Measurements from ENCODE around the gene SETD1A. TPM values are rescaled to one million over a fixed set of nuclear protein-coding genes. Genes with fewer than 3 reads are reported as not detected.

The SETD1A gene
- total RNA-seq, 1 donor from 2014 or later, result 17.8 TPM

DNA sequence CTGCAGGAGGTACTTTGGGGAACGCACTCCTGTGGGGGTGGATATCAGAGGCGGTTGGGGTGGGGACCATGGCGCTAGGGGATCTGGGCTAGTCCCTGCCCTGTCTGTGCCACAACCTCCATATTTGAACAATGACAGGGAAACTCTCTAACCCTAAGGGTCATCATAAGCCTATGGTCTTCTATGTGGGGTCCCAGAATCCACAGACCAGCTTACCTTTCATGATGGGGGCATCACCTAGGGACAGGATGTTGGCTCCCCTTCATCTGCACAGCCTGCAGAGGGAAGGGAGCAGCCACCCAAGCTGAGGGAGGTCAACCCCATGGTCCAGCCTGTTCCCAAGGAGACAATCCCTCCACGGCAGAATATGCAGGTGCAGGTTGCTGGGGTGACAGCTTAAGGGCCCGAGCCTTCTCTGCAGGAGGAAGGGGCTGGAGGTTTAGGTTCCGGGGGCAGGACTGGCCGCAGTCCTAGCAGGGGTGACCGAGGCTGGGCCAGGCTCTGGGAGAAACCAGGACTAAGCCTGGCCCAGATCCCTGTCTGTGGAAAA, 7.0 kb upstream of the SETD1A start:
- intact Hi-C loops (cut with DNase I), result no loop called here
- DNase-seq (ENCODE audit: low spot score) (no peak), ATAC-seq (no peak)

DNA sequence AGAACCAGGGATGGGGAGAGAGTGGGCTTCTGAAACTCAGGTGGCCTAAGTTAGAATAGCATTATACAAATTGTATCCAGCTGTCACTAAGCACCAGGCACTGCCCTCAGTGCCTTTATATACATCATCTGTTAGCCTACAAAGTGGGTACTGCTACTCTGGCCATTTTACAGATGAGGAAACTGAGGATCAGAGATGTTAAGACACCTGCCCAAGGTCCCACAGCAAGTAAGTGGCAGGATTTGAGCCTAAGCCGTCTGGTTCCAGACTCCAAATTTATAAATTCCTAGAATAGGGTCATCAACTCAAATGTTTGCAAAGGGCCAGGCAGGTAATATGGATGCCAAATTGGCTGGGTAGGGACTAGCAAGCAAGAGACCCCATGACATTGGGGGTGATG, 6.4 kb upstream of the SETD1A start:
- ATAC-seq (no peak), DNase-seq (ENCODE audit: low spot score) (no peak)
- intact Hi-C loops (cut with DNase I), result no loop called here

DNA sequence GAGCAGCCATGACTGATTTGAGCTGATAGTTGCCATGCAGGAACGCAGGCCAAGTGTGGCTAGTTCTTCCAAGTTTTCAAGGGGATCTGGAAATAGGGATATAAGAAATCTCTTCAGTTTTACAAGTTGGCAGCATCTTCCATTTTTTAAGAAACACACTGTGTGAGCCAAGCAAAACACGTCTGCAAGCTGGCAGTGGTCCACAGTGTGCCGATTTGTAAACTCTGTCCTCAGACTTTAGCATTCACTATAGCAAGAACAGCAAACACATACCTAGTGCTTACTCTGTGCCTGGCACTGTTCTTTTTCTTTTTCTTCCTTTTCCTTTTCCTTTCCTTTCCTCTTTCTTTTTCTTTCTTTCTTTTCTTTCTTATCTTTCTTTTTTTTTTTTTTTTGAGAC, 5.8 kb upstream of the SETD1A start:
- intact Hi-C loops (cut with DNase I), result no loop called here
- peak; percentile 88 for DNase-seq (ENCODE audit: low spot score)
- ATAC-seq, result peak; percentile 2

DNA sequence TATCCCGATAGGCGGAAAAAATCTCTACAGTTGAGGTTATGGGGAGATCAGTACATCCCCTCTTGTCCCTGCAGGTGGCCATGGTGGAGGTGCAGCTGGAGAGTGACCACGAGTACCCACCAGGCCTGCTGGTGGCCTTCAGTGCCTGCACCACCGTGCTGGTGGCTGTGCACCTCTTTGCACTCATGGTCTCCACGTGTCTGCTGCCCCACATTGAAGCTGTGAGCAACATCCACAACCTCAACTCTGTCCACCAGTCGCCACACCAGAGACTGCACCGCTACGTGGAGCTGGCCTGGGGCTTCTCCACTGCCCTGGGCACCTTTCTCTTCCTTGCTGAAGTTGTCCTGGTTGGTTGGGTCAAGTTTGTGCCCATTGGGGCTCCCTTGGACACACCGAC, 4.4 kb upstream of the SETD1A start:
- intact Hi-C loops (cut with DNase I), result no loop called here

DNA sequence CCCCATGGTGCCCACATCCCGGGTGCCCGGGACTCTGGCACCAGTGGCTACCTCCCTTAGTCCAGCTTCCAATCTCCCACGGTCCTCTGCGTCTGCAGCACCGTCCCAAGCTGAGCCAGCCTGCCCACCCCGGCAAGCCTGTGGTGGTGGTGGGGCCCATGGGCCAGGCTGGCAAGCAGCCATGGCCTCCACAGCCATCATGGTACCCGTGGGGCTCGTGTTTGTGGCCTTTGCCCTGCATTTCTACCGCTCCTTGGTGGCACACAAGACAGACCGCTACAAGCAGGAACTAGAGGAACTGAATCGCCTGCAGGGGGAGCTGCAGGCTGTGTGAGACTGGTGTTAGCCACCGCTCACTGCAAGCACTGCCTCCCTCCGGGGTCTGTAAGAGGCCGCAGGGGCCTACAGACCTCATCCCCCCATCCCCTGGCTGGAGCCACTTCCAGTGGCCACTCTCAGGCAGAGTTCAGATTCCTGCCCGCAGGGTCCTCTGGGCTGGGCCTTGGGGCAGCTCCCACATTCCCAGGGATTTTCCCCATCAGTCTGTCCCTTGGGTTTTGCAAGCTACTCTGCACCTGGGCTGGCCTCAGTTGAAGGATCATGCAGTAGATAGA, 3.9 kb upstream of the SETD1A start:
- no peak for DNase-seq (ENCODE audit: low spot score)
- ATAC-seq, result no peak
- intact Hi-C loops (cut with DNase I), result no loop called here

More for the DNA sequence above, 4.4 kb upstream of the SETD1A start:
- no peak for ATAC-seq
- DNase-seq (ENCODE audit: low spot score), result no peak

DNA sequence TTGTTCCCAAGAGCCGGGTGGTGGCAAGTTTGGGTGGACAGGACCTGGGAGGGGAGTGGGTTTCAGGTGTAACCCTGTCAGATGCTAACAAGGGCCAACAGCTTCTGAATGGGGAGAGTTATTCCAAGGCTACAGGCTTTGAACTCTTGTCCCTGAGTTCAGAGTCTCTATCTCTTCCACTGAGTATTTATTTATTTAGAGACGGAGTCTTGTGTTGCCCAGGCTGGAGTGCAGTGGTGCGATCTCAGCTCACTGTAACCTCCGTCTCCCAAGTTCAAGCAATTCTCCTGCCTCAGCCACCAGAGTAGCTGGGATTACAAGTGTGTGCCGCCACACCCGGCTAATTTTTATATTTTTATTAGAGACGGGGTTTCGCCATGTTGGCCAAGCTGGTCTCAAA, 2.6 kb upstream of the SETD1A start:
- intact Hi-C loops (cut with DNase I), result no loop called here
- ATAC-seq (no peak), DNase-seq (ENCODE audit: low spot score) (no peak)

DNA sequence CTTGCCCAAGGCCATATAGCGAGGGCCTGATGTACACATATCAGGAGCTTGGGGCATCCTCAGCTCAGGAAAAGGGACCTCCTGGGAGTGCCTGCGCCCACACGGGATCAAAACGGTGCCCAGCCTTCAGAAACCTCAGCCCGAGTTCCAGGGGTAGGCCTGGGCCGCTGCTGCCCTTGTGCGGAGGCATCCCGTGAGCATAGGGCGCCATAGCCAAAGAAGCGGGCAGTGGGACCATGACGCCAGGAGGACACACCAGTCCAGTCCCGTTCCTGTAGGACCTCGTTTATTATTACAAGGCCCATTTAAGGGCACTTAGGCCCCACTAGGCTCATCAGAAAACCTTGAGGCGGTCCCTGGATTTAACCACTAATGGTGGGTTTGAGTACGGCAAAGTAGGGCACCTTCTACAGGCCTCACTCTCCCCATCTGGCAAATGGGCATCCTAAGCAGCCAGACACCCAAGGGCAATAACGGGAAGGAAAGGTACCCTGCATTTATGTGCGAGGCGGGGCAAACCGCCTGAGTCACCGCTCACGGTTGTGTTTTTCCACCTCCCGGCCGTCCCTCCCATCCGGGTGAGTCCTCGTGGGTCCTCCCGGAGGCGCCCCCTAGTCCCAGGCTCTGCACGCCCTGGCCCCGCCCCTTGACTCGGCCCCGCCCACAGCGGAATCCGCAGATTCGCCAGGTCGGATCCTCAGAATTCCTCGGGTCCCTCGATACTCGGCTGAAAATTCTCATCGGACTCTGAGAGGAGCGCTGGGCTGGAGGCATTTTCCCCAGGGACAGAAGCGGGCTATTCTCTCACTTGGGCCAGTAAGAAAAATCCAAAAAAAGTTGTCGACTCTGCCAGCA, 726 bp upstream of the SETD1A start:
- intact Hi-C loops (cut with DNase I), result no loop called here
- DNase-seq (ENCODE audit: low spot score), result peak; percentile 92
- ATAC-seq, result peak; percentile 85

DNA sequence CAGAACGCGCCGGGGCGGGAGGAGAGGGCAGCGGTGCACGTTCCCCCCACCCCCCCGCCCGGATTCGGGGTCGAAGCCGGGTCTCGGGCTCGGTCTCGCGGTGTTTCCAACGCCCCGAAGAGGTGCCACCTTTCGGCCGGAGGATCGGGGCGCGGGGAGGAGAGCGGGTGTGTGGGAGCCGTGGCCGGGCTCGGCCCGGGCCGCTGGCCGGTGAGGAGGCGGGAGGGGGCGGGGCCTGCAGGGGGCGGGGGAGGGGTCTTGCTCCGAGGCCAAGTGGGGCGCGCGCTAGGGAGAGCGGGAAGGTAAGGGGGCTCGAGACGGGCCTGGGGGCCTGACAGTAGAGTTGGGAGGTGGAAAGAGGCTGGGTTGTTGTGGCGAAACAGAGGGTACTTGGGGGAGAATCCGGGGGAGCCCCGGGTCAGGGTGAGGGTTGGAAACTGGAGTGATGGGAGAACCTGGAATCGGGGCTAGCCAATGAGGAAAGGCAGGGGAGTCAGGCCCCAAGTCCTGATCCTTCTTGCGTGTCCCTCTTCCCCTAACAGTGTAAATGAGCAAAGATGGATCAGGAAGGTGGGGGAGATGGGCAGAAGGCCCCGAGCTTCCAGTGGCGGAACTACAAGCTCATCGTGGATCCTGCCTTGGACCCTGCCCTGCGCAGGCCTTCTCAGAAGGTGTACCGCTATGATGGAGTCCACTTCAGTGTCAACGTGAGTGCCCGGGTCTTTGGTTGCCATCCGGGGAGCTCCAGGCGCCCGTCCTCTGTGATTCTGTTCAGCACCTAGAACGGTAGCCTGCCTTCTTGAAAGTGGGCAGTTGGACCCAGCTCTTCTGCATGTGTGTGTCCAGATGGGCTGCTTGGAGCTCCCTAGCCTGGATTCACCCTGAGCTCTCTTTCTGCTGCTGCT, 873 bp downstream of the SETD1A start:
- DNase-seq (ENCODE audit: low spot score), result no peak
- intact Hi-C loops (cut with DNase I), result no loop called here
- no peak for ATAC-seq

DNA sequence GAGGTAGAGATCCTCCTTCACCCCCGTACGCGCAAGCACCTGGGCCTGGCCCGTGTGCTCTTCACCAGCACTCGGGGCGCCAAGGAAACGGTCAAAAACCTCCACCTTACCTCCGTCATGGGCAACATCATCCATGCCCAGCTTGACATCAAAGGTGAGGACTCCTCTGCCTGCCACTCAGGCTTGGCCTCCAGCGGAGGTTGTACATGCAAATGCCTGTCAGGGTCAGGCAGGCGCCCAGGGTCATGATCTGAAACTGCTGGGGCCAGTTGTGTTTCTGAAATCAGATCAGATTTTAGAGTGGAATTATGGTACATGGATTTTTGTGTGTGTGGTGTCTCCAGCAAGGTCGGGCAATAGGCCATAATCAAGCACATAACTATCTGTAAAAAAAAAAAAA, 3.8 kb downstream of the SETD1A start:
- DNase-seq (ENCODE audit: low spot score), result no peak
- intact Hi-C loops (cut with DNase I), result no loop called here

DNA sequence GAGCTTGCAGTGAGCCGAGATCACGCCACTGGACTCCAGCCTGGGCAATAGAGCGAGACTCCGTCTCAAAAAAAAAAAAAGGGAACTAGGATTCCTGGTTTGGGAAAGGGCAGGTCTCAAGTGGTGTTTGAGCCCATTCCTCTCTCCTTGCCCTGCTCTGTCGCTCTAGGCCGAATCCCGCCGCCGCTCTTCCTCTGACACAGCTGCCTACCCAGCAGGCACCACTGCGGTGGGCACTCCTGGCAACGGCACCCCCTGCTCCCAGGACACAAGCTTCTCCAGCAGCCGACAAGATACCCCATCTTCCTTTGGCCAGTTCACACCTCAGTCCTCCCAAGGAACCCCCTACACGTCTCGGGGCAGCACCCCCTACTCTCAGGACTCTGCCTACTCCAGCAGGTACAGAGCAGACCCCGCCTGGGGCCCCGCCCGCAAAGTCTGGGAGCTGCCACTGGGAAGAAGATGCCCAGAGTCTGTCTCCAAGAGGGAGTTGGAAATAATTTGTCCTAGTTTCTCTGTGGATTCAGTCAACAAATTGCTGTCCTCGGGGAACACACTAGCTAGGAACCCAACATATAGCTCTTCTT, 6.5 kb downstream of the SETD1A start:
- intact Hi-C loops (cut with DNase I), result no loop called here
- no peak for DNase-seq (ENCODE audit: low spot score)
- no peak for ATAC-seq

More for the DNA sequence above, 3.8 kb downstream of the SETD1A start:
- no peak for ATAC-seq

DNA sequence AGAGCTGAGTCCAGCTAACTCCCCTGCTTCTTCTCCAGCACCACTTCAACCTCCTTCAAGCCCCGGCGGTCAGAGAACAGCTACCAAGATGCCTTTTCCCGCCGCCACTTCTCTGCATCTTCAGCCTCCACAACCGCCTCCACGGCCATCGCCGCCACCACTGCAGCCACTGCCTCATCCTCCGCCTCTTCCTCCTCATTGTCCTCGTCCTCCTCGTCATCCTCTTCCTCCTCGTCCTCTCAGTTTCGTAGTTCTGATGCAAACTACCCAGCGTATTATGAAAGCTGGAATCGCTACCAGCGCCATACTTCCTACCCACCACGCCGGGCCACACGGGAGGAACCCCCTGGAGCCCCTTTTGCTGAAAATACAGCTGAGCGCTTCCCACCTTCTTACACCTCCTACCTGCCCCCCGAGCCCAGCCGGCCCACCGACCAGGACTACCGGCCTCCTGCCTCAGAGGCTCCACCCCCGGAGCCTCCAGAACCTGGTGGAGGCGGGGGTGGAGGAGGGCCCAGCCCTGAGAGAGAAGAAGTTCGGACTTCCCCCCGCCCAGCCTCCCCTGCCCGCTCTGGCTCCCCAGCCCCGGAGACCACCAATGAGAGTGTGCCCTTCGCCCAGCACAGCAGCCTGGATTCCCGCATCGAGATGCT, 7.1 kb downstream of the SETD1A start:
- DNase-seq (ENCODE audit: low spot score) (no peak), ATAC-seq (peak; percentile 12)
- intact Hi-C loops (cut with DNase I), result no loop called here

DNA sequence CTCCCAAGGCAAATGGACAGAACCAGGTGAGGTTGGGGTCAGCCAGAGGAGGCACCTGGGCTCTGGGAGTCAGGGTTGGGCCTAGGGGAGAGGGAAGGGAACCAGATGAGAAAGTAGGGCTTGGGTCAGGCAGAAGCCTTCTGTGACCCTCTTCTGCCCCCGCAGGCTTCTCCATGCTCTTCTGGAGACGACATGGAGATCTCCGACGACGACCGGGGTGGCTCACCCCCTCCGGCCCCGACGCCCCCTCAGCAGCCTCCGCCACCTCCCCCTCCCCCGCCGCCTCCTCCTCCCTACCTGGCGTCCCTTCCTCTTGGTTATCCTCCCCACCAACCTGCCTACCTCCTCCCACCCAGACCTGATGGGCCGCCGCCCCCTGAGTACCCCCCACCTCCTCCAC, 7.9 kb downstream of the SETD1A start:
- intact Hi-C loops (cut with DNase I), result no loop called here
- DNase-seq (ENCODE audit: low spot score), result no peak
- ATAC-seq, result no peak

DNA sequence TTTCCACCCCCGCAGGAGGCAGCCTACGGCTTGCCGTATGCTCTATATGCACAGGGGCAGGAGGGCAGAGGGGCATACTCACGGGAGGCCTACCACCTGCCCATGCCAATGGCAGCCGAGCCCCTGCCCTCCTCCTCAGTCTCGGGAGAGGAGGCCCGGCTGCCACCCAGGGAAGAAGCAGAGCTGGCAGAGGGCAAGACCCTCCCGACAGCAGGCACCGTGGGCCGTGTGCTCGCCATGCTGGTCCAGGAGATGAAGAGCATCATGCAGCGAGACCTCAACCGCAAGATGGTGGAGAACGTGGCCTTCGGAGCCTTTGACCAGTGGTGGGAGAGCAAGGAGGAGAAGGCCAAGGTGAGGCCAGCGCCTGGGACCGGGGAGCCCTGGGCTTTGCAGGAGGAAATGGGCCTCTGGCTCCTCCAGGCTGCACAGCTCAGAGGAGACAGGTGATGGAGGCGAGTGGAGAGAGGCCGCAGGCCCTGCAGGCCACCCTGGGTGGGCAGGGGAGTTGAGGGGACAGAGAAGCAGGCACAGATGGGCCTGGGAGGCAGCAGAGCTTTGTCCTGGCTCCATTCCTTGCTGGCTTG, 8.6 kb downstream of the SETD1A start:
- ATAC-seq (no peak), DNase-seq (ENCODE audit: low spot score) (no peak)
- intact Hi-C loops (cut with DNase I), result no loop called here

DNA sequence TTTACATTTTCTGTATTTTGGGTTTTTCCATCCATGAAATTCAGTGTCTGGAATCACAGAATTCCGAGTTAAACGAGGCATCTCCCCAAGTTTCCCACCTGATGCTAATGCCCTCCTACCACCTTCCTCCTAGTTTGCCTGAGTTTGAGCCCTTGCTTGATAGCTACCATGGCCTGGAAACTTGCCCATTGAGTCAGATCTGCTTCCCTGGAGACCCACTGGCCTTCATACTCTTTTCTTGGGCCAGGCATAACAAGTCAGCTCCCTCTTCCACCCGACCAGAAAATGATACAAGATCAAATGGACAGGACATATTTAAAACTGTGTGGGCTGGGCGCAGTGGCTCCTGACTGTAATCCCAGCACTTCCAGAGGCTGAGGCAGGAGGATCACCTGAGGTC, 10.2 kb downstream of the SETD1A start:
- no peak for ATAC-seq
- no peak for DNase-seq (ENCODE audit: low spot score)
- intact Hi-C loops (cut with DNase I), result no loop called here

DNA sequence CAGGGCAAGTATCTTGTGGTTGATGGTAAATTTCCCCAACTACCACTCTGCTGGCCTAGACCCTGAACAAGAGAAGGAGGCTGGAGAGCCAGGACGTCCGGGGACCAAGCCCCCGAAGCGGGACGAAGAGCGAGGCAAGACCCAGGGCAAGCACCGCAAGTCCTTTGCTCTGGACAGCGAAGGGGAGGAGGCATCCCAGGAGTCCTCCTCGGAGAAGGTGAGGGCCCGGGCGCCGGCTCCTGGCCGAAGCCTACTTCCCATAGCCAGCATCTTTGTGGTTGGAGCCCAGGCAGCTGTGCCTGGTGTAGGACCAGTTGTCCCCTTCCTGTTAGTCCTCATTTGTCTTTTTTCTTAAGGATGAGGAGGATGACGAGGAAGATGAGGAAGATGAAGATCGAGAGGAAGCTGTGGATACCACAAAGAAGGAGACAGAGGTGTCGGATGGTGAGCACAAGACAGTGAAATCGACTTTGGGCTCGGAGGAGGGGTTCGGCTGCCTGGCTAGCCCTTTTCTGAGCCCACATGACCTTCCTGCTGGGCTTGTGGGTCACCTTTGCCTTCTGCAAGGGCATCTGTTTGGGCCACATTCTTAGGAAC, 11.8 kb downstream of the SETD1A start:
- DNase-seq (ENCODE audit: low spot score), result no peak
- ATAC-seq, result no peak
- intact Hi-C loops (cut with DNase I), result no loop called here

DNA sequence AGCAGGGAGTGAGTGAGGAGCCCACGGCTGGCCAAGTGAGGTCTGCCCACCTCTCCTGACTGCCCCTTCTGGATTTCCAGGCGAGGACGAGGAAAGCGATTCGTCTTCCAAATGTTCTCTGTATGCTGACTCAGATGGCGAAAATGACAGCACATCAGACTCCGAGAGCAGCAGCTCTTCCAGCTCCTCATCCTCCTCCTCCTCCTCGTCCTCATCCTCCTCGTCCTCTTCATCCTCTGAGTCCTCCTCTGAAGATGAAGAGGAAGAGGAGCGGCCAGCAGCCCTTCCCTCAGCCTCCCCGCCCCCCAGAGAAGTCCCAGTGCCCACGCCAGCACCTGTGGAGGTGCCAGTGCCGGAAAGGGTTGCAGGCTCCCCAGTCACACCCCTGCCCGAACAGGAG, 13.7 kb downstream of the SETD1A start:
- DNase-seq (ENCODE audit: low spot score), result no peak
- no peak for ATAC-seq
- intact Hi-C loops (cut with DNase I), result no loop called here

DNA sequence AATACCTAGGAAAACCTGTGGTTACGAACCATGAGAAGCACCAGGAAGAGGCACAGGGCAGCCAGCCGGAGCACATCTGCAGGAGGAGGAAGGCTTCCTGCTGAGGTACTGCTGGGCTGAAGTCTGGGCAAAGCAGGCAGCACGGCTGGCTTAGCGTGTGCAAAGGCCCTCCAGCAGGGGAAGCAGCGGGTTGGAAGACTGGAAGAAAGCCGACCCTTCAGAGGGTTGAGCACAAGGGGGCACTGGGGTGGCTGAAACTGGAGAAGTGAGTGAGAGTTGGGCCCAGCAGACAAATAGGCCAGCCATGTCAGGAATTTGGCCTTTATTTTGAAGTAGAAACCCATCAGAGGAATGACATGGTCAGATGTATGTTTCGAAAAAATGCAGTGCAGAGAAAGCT, 15.3 kb downstream of the SETD1A start:
- no peak for ATAC-seq
- intact Hi-C loops (cut with DNase I), result no loop called here
- DNase-seq (ENCODE audit: low spot score), result no peak

DNA sequence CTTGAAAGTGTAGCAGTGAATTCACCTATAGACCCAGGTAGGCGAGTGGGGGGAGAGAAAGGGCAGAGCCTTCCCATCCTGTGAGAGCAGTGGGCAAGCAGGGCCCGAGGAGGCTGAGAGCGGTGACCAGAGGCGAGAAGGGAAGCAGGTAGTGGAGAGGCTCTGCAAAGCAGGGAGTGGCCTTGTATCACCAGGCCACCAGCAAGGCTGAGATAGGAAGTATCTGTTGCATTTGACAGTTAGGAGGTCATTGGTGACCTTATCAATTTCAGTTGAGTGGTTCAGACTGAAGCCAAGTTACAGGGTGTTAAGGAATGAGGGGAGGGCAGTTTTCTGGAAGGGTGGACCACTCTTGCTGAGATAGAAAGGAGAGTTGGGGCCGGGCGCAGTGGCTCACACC, 16.8 kb downstream of the SETD1A start:
- ATAC-seq (no peak), DNase-seq (ENCODE audit: low spot score) (no peak)
- intact Hi-C loops (cut with DNase I), result no loop called here
